ENCODE measurements around the gene TRHDE.

DNA sequence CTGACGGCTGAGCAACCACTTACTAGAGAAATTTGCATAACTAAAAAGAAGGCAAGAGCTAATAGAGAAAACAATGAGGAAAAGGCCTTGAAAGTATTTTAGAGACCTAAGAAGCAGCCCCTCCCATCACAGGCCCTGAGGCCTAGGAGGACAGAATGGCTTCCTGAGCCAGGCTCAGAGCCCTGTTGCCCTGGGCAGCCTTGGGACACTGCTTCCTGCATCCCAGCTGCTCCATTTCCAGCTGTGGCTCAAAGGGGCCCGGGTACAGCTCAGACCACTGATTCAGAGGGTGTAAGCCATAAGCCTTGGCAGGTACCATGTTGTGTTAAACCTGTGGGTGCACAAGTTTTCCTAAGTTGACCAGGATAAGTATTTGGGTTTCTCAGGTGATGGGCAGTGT, 181.4 kb downstream of the TRHDE start:
- TF ChIP-seq, protein P1, sequence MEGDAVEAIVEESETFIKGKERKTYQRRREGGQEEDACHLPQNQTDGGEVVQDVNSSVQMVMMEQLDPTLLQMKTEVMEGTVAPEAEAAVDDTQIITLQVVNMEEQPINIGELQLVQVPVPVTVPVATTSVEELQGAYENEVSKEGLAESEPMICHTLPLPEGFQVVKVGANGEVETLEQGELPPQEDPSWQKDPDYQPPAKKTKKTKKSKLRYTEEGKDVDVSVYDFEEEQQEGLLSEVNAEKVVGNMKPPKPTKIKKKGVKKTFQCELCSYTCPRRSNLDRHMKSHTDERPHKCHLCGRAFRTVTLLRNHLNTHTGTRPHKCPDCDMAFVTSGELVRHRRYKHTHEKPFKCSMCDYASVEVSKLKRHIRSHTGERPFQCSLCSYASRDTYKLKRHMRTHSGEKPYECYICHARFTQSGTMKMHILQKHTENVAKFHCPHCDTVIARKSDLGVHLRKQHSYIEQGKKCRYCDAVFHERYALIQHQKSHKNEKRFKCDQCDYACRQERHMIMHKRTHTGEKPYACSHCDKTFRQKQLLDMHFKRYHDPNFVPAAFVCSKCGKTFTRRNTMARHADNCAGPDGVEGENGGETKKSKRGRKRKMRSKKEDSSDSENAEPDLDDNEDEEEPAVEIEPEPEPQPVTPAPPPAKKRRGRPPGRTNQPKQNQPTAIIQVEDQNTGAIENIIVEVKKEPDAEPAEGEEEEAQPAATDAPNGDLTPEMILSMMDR (IDR thresholded peaks at IDR 0.05; ENCODE audit: low read depth, low read length), result no peak
- TF ChIP-seq POLR2A (IDR thresholded peaks at IDR 0.05; ENCODE audit: extremely low read depth, insufficient read length), result no peak

Data from NB4 (cell line).